ENCODE results near the gene SLC5A10. TPM values are rescaled to one million over a fixed set of nuclear protein-coding genes. Genes with fewer than 3 reads are reported as not detected.
"Not testable (repeated sequence)": the region's sequence is repeated elsewhere in the genome, so short reads cannot be mapped to it uniquely, and the experiment has no call there.

SLC5A10 gene
- total RNA-seq, 4 donors from 2014 or later = not detected

GRCh38 chr17:19030771-19031449 lies 78.9 kb downstream of the SLC5A10 start:
- WGBS, 2 donors (ENCODE audit: low coverage in 1 of 2) = no CpG with 5 or more reads among the region's 5 CpGs

GRCh38 chr17:19031729-19032128 lies 79.8 kb downstream of the SLC5A10 start:
- DNase-seq = peak; percentile 83
- H3K9me3 ChIP-seq; H3K36me3 ChIP-seq; in situ Hi-C loops (cut with MboI; ENCODE audit: low pct_ligation_motif_present in 1 of 4, low pct_unique_long_range_greater_than_20kb in 1 of 4, low sequenced_read_pairs in 3 of 4); H3K27me3 ChIP-seq; H3K27ac ChIP-seq; intact Hi-C loops (cut with DNase I; ENCODE audit: low total_unique reads); H3K4me3 ChIP-seq; H3K4me1 ChIP-seq: not testable (repeated sequence)
- WGBS, 2 donors (ENCODE audit: low coverage in 1 of 2) = no CpG with 5 or more reads among the region's 4 CpGs
- TF ChIP-seq CTCF (IDR thresholded peaks at IDR 0.05) = peak in 3 of 5 experiments; percentile 22 to 49 (median 39)

More at GRCh38 chr17:19030771-19031449, 78.9 kb downstream of the SLC5A10 start:
- intact Hi-C loops (cut with DNase I; ENCODE audit: low total_unique reads); in situ Hi-C loops (cut with MboI; ENCODE audit: low pct_ligation_motif_present in 1 of 4, low pct_unique_long_range_greater_than_20kb in 1 of 4, low sequenced_read_pairs in 3 of 4); H3K9me3 ChIP-seq; H3K4me1 ChIP-seq; H3K4me3 ChIP-seq; H3K36me3 ChIP-seq; H3K27me3 ChIP-seq; DNase-seq; H3K27ac ChIP-seq: not testable (repeated sequence)

- H3K4me1 ChIP-seq; H3K36me3 ChIP-seq; H3K27ac ChIP-seq; H3K27me3 ChIP-seq; intact Hi-C loops (cut with DNase I; ENCODE audit: low total_unique reads); H3K9me3 ChIP-seq; in situ Hi-C loops (cut with MboI; ENCODE audit: low pct_ligation_motif_present in 1 of 4, low pct_unique_long_range_greater_than_20kb in 1 of 4, low sequenced_read_pairs in 3 of 4); H3K4me3 ChIP-seq; DNase-seq: not testable (repeated sequence)
- no CpG with 5 or more reads among the region's 24 CpGs for WGBS, 2 donors (ENCODE audit: low coverage in 1 of 2)
These were observed 80.5 kb downstream of the SLC5A10 start for GRCh38 chr17:19032377-19032988.

- H3K36me3 ChIP-seq; in situ Hi-C loops (cut with MboI; ENCODE audit: low pct_ligation_motif_present in 1 of 4, low pct_unique_long_range_greater_than_20kb in 1 of 4, low sequenced_read_pairs in 3 of 4); intact Hi-C loops (cut with DNase I; ENCODE audit: low total_unique reads); H3K27ac ChIP-seq; DNase-seq; H3K4me1 ChIP-seq; H3K9me3 ChIP-seq; H3K4me3 ChIP-seq; H3K27me3 ChIP-seq: not testable (repeated sequence)
- no CpG with 5 or more reads among the region's 6 CpGs for WGBS, 2 donors (ENCODE audit: low coverage in 1 of 2)
These were observed 84.2 kb downstream of the SLC5A10 start for GRCh38 chr17:19036186-19036585.

GRCh38 chr17:19037547-19037946 lies 85.6 kb downstream of the SLC5A10 start:
- H3K36me3 ChIP-seq; intact Hi-C loops (cut with DNase I; ENCODE audit: low total_unique reads); DNase-seq; H3K27me3 ChIP-seq; in situ Hi-C loops (cut with MboI; ENCODE audit: low pct_ligation_motif_present in 1 of 4, low pct_unique_long_range_greater_than_20kb in 1 of 4, low sequenced_read_pairs in 3 of 4); H3K4me3 ChIP-seq; H3K27ac ChIP-seq; H3K9me3 ChIP-seq; H3K4me1 ChIP-seq: not testable (repeated sequence)
- WGBS, 2 donors (ENCODE audit: low coverage in 1 of 2) = no CpG with 5 or more reads among the region's 6 CpGs

- DNase-seq; H3K4me3 ChIP-seq; H3K27me3 ChIP-seq; H3K36me3 ChIP-seq; in situ Hi-C loops (cut with MboI; ENCODE audit: low pct_ligation_motif_present in 1 of 4, low pct_unique_long_range_greater_than_20kb in 1 of 4, low sequenced_read_pairs in 3 of 4); intact Hi-C loops (cut with DNase I; ENCODE audit: low total_unique reads); H3K27ac ChIP-seq; H3K4me1 ChIP-seq; H3K9me3 ChIP-seq: not testable (repeated sequence)
- no CpG with 5 or more reads among the region's 17 CpGs for WGBS, 2 donors (ENCODE audit: low coverage in 1 of 2)
These were observed 86.0 kb downstream of the SLC5A10 start for GRCh38 chr17:19038007-19038406.

- H3K27me3 ChIP-seq; H3K9me3 ChIP-seq; H3K27ac ChIP-seq; DNase-seq; in situ Hi-C loops (cut with MboI; ENCODE audit: low pct_ligation_motif_present in 1 of 4, low pct_unique_long_range_greater_than_20kb in 1 of 4, low sequenced_read_pairs in 3 of 4); H3K4me1 ChIP-seq; H3K36me3 ChIP-seq; H3K4me3 ChIP-seq; intact Hi-C loops (cut with DNase I; ENCODE audit: low total_unique reads): not testable (repeated sequence)
- WGBS, 2 donors (ENCODE audit: low coverage in 1 of 2) = no CpG with 5 or more reads among the region's 12 CpGs
These were observed 86.8 kb downstream of the SLC5A10 start for GRCh38 chr17:19038730-19039129.

GRCh38 chr17:19040350-19040749 lies 88.4 kb downstream of the SLC5A10 start:
- no CpG with 5 or more reads among the region's 9 CpGs for WGBS, 2 donors (ENCODE audit: low coverage in 1 of 2)
- H3K27me3 ChIP-seq; intact Hi-C loops (cut with DNase I; ENCODE audit: low total_unique reads); DNase-seq; in situ Hi-C loops (cut with MboI; ENCODE audit: low pct_ligation_motif_present in 1 of 4, low pct_unique_long_range_greater_than_20kb in 1 of 4, low sequenced_read_pairs in 3 of 4); H3K27ac ChIP-seq; H3K4me1 ChIP-seq; H3K4me3 ChIP-seq; H3K9me3 ChIP-seq; H3K36me3 ChIP-seq: not testable (repeated sequence)

GRCh38 chr17:19041871-19042270 lies 89.9 kb downstream of the SLC5A10 start:
- H3K4me1 ChIP-seq; H3K27me3 ChIP-seq; in situ Hi-C loops (cut with MboI; ENCODE audit: low pct_ligation_motif_present in 1 of 4, low pct_unique_long_range_greater_than_20kb in 1 of 4, low sequenced_read_pairs in 3 of 4); intact Hi-C loops (cut with DNase I; ENCODE audit: low total_unique reads); H3K36me3 ChIP-seq; H3K9me3 ChIP-seq; H3K27ac ChIP-seq; DNase-seq; H3K4me3 ChIP-seq: not testable (repeated sequence)
- no CpG with 5 or more reads among the region's 10 CpGs for WGBS, 2 donors (ENCODE audit: low coverage in 1 of 2)

GRCh38 chr17:19042369-19042768 lies 90.4 kb downstream of the SLC5A10 start:
- H3K4me1 ChIP-seq; in situ Hi-C loops (cut with MboI; ENCODE audit: low pct_ligation_motif_present in 1 of 4, low pct_unique_long_range_greater_than_20kb in 1 of 4, low sequenced_read_pairs in 3 of 4); H3K9me3 ChIP-seq; intact Hi-C loops (cut with DNase I; ENCODE audit: low total_unique reads); H3K27me3 ChIP-seq; H3K36me3 ChIP-seq; H3K27ac ChIP-seq; H3K4me3 ChIP-seq; DNase-seq: not testable (repeated sequence)
- no CpG with 5 or more reads among the region's 14 CpGs for WGBS, 2 donors (ENCODE audit: low coverage in 1 of 2)

All from transverse colon (tissue), 4 donors.